ENCODE data around the gene OR51D1. TPM values are rescaled to one million over a fixed set of nuclear protein-coding genes. Genes with fewer than 3 reads are reported as not detected.

OR51D1 gene
- total RNA-seq, 1 donor from 2014 or later: not detected

DNA sequence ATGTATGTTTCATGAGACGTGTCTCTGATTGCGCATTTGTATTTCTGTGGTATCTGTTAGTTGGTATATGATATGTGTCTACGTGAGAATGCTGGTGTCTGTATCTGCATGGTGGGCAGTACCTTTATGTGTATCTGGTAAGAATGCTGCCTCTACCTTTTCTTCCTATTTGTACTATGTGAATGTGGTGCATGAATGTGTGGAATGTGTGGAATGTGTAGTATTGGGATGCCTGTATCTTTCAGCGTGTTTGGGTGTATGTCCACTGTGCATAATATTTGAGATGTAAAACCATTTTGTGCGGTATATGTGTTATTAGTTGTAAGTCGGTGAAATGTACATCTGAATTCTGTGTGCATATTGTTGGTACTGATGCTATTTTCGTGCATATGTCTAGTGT, 4.2 kb downstream of the OR51D1 start:
- TF ChIP-seq, protein P1, sequence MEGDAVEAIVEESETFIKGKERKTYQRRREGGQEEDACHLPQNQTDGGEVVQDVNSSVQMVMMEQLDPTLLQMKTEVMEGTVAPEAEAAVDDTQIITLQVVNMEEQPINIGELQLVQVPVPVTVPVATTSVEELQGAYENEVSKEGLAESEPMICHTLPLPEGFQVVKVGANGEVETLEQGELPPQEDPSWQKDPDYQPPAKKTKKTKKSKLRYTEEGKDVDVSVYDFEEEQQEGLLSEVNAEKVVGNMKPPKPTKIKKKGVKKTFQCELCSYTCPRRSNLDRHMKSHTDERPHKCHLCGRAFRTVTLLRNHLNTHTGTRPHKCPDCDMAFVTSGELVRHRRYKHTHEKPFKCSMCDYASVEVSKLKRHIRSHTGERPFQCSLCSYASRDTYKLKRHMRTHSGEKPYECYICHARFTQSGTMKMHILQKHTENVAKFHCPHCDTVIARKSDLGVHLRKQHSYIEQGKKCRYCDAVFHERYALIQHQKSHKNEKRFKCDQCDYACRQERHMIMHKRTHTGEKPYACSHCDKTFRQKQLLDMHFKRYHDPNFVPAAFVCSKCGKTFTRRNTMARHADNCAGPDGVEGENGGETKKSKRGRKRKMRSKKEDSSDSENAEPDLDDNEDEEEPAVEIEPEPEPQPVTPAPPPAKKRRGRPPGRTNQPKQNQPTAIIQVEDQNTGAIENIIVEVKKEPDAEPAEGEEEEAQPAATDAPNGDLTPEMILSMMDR (conservative IDR thresholded peaks at IDR 0.05): no peak
- no peaks in the 10 kb centered on the region for H3K9me3 Mint-ChIP-seq
- peaks cover 5% of the 10 kb centered on the region for H3K27me3 Mint-ChIP-seq
- H3K4me1 Mint-ChIP-seq (ENCODE audit: unreplicated experiment): no peaks in the 10 kb centered on the region
- no peaks in the 10 kb centered on the region for H3K36me3 Mint-ChIP-seq
- no peak for DNase-seq (ENCODE audit: extremely low spot score, unreplicated experiment)
- no peak overlapping the region for H3K4me3 Mint-ChIP-seq
- H3K27ac Mint-ChIP-seq: no peak overlapping the region

DNA sequence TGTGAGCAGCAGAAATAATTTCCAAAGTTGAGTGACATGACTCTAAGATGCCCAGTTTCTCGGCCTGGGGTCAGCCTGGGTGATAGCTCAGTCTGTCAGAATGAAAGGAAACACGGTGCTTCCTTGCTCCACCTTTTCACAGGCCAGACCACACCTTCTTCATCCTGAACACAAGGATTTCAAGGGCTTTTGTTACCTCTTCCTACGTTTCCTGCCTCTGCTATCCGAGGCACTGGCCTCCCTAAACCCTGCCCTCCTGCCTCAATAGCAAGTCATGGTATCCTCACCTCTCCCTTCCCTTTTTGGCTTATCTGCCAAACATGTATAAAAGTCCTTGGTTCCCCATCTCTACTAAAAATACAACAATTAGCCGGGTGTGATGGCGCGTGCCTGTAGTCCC, 4.8 kb downstream of the OR51D1 start:
- DNase-seq (ENCODE audit: extremely low spot score, unreplicated experiment): no peak
- Mint-ChIP-seq H3K27me3 (peaks cover 5% of the 10 kb centered on the region), H3K4me3 (no peak overlapping the region), H3K9me3 (no peaks in the 10 kb centered on the region), H3K36me3 (no peaks in the 10 kb centered on the region), H3K27ac (no peak overlapping the region), H3K4me1 (ENCODE audit: unreplicated experiment) (no peaks in the 10 kb centered on the region)
- TF ChIP-seq, protein P1 (conservative IDR thresholded peaks at IDR 0.05): no peak

DNA sequence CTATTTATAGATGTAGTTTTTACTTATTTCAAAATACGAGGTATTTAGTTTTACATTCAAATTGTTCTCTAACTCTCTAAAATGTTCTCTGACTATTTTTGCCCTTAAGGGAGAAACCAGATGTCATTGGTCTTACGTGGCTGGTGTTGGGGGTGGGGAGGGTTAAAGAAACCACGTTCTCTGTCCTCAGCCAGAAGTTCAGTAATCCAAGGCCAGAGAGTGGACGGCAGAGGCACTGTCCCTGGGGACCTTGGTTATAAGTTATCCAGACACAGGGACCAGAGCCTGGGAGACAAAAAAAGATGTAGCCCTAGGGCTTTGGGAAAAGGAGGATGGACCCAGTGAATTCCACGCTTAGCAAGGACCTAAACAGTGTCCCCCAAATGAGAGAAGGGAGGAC, 5.8 kb downstream of the OR51D1 start:
- no peak for DNase-seq (ENCODE audit: extremely low spot score, unreplicated experiment)
- Mint-ChIP-seq H3K27ac (no peak overlapping the region), H3K36me3 (no peaks in the 10 kb centered on the region), H3K27me3 (peaks cover 5% of the 10 kb centered on the region), H3K4me3 (no peak overlapping the region), H3K9me3 (no peaks in the 10 kb centered on the region), H3K4me1 (ENCODE audit: unreplicated experiment) (peaks cover 2% of the 10 kb centered on the region)
- TF ChIP-seq, protein P1 (conservative IDR thresholded peaks at IDR 0.05): no peak

DNA sequence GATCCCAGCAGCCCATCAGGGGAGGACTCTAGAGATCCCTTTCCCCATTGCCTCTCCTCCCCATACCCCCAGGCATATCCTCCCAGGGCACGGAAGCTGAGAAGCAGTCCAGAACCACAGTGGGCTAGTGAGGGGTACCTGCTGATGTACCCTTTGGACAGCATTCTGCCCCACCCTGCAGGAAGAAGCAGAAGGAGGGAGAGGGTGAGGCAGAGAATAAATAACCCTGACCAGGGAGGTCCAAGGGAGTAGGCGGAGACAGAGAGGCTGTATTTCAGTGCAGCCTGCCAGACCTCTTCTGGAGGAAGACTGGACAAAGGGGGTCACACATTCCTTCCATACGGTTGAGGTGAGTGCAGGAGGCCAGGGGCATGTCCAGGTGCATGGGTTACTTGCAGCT, 6.4 kb downstream of the OR51D1 start, which contains the start of gene OR51E1:
OR51E1 (plus strand) TSS at position 301 of the 400 bp plus-strand sequence. CDS start 8,545 bp downstream, outside the sequence.
- H3K9me3 Mint-ChIP-seq: no peaks in the 10 kb centered on the region
- no peak within 1 kb of the TSS for H3K4me3 Mint-ChIP-seq
- no peaks in the 10 kb centered on the region for H3K36me3 Mint-ChIP-seq
- no peak within 1 kb of the TSS for H3K27ac Mint-ChIP-seq
- peaks cover 4% of the 10 kb centered on the region for H3K4me1 Mint-ChIP-seq (ENCODE audit: unreplicated experiment)
- no peak for DNase-seq (ENCODE audit: extremely low spot score, unreplicated experiment)
- TF ChIP-seq, protein P1 (conservative IDR thresholded peaks at IDR 0.05): no peak
- peaks cover 5% of the 10 kb centered on the region for H3K27me3 Mint-ChIP-seq

DNA sequence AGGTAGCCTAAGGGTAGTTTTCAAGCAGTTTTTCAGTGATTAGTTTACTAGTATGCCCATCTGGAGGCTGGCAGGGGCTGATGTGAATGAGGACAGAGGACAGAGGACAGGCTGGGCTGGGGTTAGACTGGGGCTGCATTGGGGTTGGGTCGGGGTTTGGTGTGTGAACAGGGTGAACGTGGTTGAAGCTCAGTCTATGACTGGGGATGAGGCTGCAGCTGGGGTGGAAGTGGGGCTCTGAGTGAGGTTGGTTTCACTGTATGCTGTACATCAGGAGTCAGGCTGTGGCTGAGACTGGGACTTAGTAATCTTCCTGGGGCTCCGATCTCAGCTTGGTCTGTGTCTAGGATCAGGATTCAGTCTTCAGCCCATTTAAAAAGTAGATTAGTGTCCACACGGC, 7.0 kb downstream of the OR51D1 start:
- H3K4me1 Mint-ChIP-seq (ENCODE audit: unreplicated experiment): peaks cover 4% of the 10 kb centered on the region
- peaks cover 5% of the 10 kb centered on the region for H3K27me3 Mint-ChIP-seq
- H3K27ac Mint-ChIP-seq: no peak overlapping the region
- H3K9me3 Mint-ChIP-seq: no peaks in the 10 kb centered on the region
- no peaks in the 10 kb centered on the region for H3K36me3 Mint-ChIP-seq
- TF ChIP-seq, protein P1 (conservative IDR thresholded peaks at IDR 0.05): no peak
- H3K4me3 Mint-ChIP-seq: no peak overlapping the region
- DNase-seq (ENCODE audit: extremely low spot score, unreplicated experiment): no peak

DNA sequence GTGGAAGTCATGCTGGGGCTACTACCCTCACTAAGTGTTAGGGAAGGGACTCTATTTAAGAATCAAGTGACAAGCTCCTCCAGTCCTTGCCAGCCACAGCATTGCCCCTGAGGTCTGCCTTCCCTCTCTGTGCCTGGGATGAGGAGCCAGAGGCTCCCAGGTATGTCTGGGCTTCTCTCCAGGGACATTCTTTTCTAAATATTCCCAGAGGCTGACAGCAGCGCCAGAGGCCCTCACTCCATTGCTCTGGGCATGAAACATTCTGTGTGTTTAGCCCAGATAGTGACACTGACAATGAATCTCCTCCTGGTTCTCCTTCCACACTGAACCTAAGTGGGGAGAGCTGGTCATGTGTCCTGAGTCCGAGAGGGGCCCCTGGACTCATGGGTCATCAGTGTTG, 8.7 kb downstream of the OR51D1 start:
- Mint-ChIP-seq H3K4me1 (ENCODE audit: unreplicated experiment) (peaks cover 4% of the 10 kb centered on the region), H3K9me3 (no peaks in the 10 kb centered on the region), H3K27me3 (peaks cover 3% of the 10 kb centered on the region), H3K36me3 (no peaks in the 10 kb centered on the region), H3K4me3 (no peak overlapping the region), H3K27ac (no peak overlapping the region)
- TF ChIP-seq, protein P1 (conservative IDR thresholded peaks at IDR 0.05): no peak
- no peak for DNase-seq (ENCODE audit: extremely low spot score, unreplicated experiment)

Data from type B pancreatic cell (in vitro differentiated cells).